ENCODE results near the gene MYH4.

DNA sequence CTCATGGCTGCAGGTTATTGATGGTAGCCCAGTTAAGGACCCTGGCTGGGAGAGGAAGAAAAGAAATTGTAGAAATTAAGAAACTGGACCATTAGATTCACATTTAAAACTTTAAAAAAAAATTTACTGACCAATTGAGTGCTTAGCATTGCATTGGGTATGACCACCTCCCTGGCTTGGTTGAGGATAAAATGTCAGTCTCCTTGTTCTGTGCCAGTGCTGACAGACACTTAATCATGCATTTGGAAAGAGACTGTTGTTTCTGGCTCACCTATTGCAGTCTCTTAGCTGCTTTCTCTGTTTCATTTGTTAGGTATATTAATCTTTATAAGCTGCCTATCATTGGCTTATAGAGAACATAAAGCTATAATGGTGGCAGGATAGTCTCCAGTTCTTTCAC, 47.3 kb upstream of the MYH4 start:
- TF ChIP-seq EZH2phosphoT487 (IDR thresholded peaks at IDR 0.05) (no peak), CTCF (IDR thresholded peaks at IDR 0.05) (no peak), EZH2 (IDR thresholded peaks at IDR 0.05) (no peak)

All from neural progenitor cell (in vitro differentiated cells).